T-helper 17 cell (primary cell): Measurements from ENCODE around the gene NDUFA6. TPM values are rescaled to one million over a fixed set of nuclear protein-coding genes. Genes with fewer than 3 reads are reported as not detected.
A peak's percentile ranks its signal among the peaks of the same experiment; 100 is the strongest.

ENCODE experiments used
- ATAC-seq: fragments of 150-1000 bp; cut with Tn5 transposase; 2 replicates; pipeline ENCODE4 v1.10.0; 2021; ENCODE audit warnings: mild to moderate bottlenecking, moderate library complexity
- DNase-seq, 3 donors: peaks; one replicate each; pipeline versions ENCODE4 v3.0.0 to v3.0.0-alpha.2; 2020 to 2021
- H3K9me3 ChIP-seq: one replicate; pipeline ENCODE4 v1.7.0; 2013; ENCODE audit warnings: low read length, mild to moderate bottlenecking; ENCODE audit not compliant: control insufficient read depth, poor library complexity, severe bottlenecking
- H3K27ac Mint-ChIP-seq: one replicate; pipeline ENCODE4 v1.8.0; 2022; ENCODE audit warnings: mild to moderate bottlenecking, moderate library complexity, mixed read lengths
- H3K27me3 Mint-ChIP-seq: one replicate; pipeline ENCODE4 v1.8.0; 2022; ENCODE audit warnings: mixed read lengths
- H3K36me3 Mint-ChIP-seq: one replicate; pipeline ENCODE4 v1.8.0; 2022; ENCODE audit warnings: low read depth, mixed read lengths
- H3K4me1 Mint-ChIP-seq: one replicate; pipeline ENCODE4 v1.8.0; 2022; ENCODE audit warnings: mild to moderate bottlenecking, mixed read lengths
- H3K4me3 Mint-ChIP-seq: one replicate; pipeline ENCODE4 v1.8.0; 2022; ENCODE audit warnings: mild to moderate bottlenecking, moderate library complexity, mixed read lengths
- total RNA-seq, 4 donors: library from RNA in 2 of 4; stranded (reverse) in 2 of 4; gene quantifications; one replicate each; pipeline ENCODE4 v1.2.3 and lab custom pipeline; 2022 to 2026

The NDUFA6 gene
- total RNA-seq, 2 donors from 2014 or later, result 47.6 to 59.1 TPM

DNA sequence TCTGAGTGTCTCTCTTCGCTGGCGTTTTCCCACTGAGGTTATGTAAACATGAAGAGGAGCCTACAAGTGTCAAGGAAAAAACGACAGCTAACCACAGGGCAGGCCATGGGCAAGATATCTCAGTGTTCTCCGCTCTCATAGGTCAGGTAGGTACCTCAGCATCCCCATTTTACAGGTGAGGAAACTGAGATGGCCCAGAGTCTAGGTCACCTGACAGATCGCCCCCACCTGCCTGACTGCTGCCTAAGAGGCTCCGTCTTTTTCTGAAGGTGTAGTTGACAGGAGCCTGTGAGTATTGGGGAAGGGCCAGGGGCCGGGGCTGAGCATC is 847 bp upstream of the NDUFA6 start:
- peaks cover 22% of the 10 kb centered on the region for H3K4me1 Mint-ChIP-seq
- H3K27ac Mint-ChIP-seq, result peak overlapping the region; percentile 95
- peaks cover 4% of the 10 kb centered on the region for H3K36me3 Mint-ChIP-seq
- DNase-seq (no peak), ATAC-seq (no peak)
- no peaks in the 10 kb centered on the region for H3K9me3 ChIP-seq
- H3K27me3 Mint-ChIP-seq, result no peaks in the 10 kb centered on the region
- H3K4me3 Mint-ChIP-seq, result peak overlapping the region; percentile 97

DNA sequence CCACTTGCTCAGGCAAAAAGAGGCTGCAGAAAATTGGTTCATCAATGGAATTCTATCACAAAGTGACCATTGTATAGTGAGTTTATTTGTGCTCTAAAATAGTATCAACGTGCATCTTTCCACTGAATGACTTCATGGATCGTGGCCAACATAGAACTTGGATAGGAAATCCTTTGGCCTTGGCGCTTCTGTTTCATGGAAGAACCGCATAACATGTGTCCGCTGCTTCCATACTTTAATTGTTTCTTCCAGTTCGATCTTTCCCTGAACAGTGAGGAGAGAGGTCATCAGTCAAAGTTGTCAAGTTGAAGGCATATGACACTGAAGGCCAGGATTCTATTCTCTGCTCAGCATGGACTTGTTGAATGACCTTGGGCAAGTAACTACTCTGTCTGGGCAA is 4.5 kb downstream of the NDUFA6 start:
- Mint-ChIP-seq H3K27ac (no peak overlapping the region), H3K36me3 (peaks cover 6% of the 10 kb centered on the region), H3K27me3 (no peaks in the 10 kb centered on the region), H3K4me3 (no peak overlapping the region), H3K4me1 (peaks cover 28% of the 10 kb centered on the region)
- H3K9me3 ChIP-seq, result no peaks in the 10 kb centered on the region
- DNase-seq, result no peak
- no peak for ATAC-seq

DNA sequence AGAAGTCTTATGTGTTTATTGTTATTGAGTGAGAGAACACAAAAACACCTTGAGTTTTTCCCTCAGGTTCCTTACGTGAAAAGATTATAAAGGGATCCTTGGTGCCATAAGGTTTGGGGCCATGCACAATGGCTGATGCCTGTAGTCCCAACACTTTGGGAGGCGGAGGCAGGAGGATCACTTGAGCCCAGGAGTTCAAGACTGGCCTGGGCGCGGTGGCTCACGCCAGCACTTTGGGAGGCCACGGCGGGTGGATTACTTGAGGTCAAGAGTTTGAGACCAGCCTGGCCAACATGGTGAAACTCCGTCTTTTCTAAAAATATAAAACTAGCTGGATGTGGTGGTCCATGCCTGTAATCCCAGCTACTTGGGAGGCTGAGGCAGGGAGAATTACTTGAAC is 5.7 kb downstream of the NDUFA6 start:
- no peak overlapping the region for H3K4me3 Mint-ChIP-seq
- ATAC-seq (no peak), DNase-seq (no peak)
- H3K27me3 Mint-ChIP-seq, result no peaks in the 10 kb centered on the region
- peaks cover 5% of the 10 kb centered on the region for H3K36me3 Mint-ChIP-seq
- peaks cover 26% of the 10 kb centered on the region for H3K4me1 Mint-ChIP-seq
- H3K9me3 ChIP-seq, result no peaks in the 10 kb centered on the region
- peak overlapping the region; percentile 70 for H3K27ac Mint-ChIP-seq

GRCh38 chr22:42083119-42083518 is 7.5 kb downstream of the NDUFA6 start:
- H3K4me3 Mint-ChIP-seq, result peak overlapping the region; percentile 36
- H3K4me1 Mint-ChIP-seq, result peaks cover 20% of the 10 kb centered on the region
- no peaks in the 10 kb centered on the region for H3K9me3 ChIP-seq
- peaks cover 3% of the 10 kb centered on the region for H3K36me3 Mint-ChIP-seq
- no peaks in the 10 kb centered on the region for H3K27me3 Mint-ChIP-seq
- ATAC-seq (no peak), DNase-seq (no peak)
- peak overlapping the region; percentile 70 for H3K27ac Mint-ChIP-seq

GRCh38 chr22:42080287-42080686 is 10.3 kb downstream of the NDUFA6 start:
- ATAC-seq (no peak), DNase-seq (no peak)
- Mint-ChIP-seq H3K27me3 (no peaks in the 10 kb centered on the region), H3K27ac (peak overlapping the region; percentile 97), H3K36me3 (peaks cover 3% of the 10 kb centered on the region), H3K4me1 (peaks cover 18% of the 10 kb centered on the region), H3K4me3 (peak overlapping the region; percentile 96)
- H3K9me3 ChIP-seq, result no peaks in the 10 kb centered on the region

DNA sequence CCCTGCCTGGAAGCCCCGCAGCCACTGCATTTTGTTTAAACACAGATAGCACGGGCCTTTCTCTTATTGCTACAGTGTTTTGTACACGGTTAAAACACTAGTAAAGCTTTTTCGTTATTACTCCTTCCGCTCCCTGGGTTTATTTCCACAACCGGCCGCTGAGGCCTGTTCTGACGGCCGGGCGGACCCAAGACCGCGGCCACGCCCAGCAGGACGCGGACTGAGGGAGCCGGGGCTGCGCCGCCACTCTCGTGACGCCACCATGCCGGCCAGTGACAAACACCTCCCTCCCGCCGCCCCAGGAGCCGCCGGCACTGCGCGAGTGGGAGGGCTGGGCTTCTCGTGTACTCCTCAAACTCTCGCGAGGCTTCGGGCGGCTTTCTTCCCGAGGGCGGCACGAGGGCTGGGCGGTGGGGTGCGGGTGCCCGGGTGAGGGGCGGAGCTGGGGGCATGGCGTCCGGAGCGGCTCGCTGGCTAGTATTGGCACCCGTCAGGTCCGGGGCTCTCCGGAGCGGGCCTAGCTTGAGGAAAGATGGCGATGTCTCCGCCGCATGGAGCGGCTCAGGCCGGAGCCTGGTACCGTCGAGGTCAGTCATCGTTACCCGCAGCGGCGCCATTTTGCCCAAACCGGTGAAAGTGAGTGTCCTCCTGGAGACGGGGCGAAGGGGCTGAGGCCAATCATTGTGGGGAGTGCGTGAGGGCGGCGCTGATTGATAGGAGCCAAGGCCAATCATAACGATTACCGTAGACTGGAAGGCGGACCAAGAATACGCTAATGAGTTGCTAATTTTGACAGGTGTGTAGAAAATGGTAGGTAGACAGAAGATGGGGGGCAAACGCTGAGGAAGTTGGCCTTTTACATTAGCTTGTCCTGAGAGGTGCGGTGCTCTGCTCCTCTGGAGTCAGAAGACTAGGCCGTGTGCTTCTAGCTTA is 11.0 kb downstream of the NDUFA6 start, which contains the start of gene SMDT1:
Gene SMDT1, plus strand, starts transcription at position 382 of the 933 bp plus-strand sequence. Its CDS starts 69 bp downstream, at position 451.
- H3K27ac Mint-ChIP-seq, result peak within 1 kb of the TSS; percentile 97
- peak within 1 kb of the TSS; percentile 96 for H3K4me3 Mint-ChIP-seq

DNA sequence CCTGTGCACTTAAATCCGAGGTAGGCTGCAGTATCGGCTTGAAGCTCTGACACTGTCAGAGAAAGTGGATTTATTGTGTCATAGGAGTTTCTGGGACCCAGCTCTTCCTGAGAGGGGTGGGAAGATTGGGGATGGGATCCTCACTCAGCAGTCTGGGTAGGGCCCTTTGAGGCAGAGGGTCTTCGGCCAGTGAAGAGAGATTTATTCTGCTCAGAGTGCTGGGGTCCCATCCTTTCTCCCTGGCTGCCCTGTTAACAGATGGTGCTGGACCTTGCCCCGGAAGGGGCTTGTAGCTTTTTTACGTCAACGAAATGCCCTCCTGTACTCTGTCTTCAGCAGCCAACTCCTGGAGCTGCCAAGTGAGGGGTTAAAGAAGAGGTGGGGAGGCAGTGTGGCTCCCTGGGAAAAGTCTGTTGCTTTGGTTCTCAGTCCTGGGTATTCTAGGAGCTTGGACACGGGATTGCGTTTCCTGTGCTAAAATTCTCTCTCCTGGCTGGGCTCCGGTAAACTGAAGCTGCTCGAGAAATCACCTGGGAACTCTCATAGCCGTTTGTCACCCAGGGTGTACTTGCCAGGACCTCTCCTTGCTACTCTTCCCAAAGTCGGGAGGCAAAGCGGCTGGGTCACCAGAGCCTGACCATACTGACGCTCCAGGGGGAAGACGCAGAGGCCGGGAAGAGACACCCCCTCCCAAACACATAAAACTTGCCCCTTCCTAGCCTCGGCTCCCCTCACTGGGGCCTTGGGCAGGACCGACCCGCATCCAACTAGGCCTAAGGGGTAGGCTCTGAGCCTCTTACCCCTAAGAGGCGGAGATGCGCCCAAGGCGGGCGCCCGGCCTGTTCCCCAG is 11.9 kb downstream of the NDUFA6 start:
- Mint-ChIP-seq H3K36me3 (peaks cover 3% of the 10 kb centered on the region), H3K4me3 (peak overlapping the region; percentile 96), H3K27ac (peak overlapping the region; percentile 97), H3K4me1 (peaks cover 20% of the 10 kb centered on the region), H3K27me3 (no peaks in the 10 kb centered on the region)
- DNase-seq, result peak in 1 of 3 donors; percentile 25
- no peak for ATAC-seq
- no peaks in the 10 kb centered on the region for H3K9me3 ChIP-seq

More for the DNA sequence above, 11.0 kb downstream of the NDUFA6 start, which contains the start of gene SMDT1:
- peaks cover 22% of the 10 kb centered on the region for H3K4me1 Mint-ChIP-seq
- H3K36me3 Mint-ChIP-seq, result peaks cover 3% of the 10 kb centered on the region
- DNase-seq (peak; percentile 96 to 97 (median 97)), ATAC-seq (peak; percentile 92)
- no peaks in the 10 kb centered on the region for H3K9me3 ChIP-seq
- H3K27me3 Mint-ChIP-seq, result no peaks in the 10 kb centered on the region

GRCh38 chr22:42077486-42078125 is 13.0 kb downstream of the NDUFA6 start:
- DNase-seq (no peak), ATAC-seq (no peak)
- H3K36me3 Mint-ChIP-seq, result peaks cover 3% of the 10 kb centered on the region
- H3K9me3 ChIP-seq, result no peaks in the 10 kb centered on the region
- H3K27me3 Mint-ChIP-seq, result no peaks in the 10 kb centered on the region
- peaks cover 25% of the 10 kb centered on the region for H3K4me1 Mint-ChIP-seq
- peak overlapping the region; percentile 97 for H3K27ac Mint-ChIP-seq
- H3K4me3 Mint-ChIP-seq, result no peak overlapping the region

DNA sequence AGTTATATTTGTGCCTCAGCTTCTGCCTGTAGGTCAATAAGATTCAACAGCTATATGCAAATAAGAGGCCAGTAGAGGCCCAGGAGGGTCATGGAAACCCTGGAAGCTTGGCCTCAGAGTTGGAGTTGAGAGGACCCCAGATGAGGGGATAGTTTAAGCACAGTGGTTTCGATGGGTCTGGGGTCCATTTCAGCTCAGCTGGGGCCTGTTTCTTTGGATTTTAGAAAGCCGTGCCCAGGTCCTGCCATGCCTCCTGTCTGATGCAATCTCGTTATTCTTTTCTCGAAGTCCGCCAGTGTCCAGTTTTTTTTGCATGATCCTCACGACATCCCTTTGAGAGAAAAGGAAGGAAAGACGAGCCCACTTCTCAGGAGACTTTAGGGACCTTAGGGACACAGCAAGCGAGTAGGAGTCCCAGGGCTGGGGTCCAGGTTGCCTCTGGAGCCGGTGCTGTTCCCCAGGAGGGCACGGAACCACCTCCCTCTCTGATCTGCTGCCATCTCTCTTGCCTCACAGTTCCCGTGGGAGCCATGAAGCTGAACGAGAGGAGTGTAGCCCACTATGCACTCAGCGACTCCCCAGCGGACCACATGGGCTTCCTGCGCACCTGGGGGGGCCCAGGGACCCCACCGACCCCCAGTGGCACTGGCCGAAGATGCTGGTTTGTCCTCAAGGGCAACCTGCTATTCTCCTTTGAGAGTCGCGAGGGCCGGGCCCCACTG is 13.6 kb downstream of the NDUFA6 start:
- no peaks in the 10 kb centered on the region for H3K9me3 ChIP-seq
- Mint-ChIP-seq H3K27me3 (no peaks in the 10 kb centered on the region), H3K4me1 (peaks cover 23% of the 10 kb centered on the region), H3K4me3 (no peak overlapping the region), H3K27ac (peak overlapping the region; percentile 84), H3K36me3 (peaks cover 3% of the 10 kb centered on the region)
- DNase-seq (no peak), ATAC-seq (no peak)

DNA sequence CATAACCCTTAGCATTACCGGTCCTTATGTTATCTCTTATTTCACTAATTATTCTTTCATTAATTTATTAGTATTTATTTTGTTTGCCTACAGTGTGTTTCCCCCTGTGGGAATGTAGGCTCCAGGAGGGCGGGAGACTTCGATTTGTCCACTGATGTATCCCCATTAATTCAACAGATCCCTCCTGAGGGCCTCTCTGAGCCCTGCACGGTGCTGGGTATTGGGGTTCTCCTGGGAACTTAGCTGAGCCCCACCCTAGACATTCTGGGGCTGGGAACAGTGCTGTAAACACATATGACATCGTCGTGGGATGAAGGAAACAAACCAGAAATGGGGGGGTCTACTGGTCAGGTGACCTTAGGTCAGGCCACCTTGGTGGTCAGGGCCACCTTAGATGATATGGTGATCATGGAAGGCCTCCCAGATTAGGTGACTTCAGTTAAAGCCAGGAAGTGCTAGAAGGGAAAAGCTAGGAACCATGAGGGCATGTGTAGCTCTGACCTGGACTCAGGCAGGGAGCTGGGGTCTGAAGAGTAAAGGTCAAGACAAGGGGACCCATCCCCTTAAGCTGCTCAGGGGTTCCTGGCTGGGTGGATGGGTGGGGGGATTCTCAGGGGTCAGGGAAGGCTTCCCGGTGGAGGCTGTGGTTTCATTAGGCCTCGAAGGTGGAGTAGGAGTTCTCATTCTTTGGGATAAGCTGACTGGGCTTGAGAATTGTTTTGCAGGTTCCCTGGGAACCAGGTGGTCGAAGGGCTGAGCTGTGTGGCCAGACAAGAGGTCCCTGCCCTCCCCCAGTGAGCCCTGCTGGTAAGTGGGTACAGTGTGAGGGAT is 15.5 kb downstream of the NDUFA6 start:
- H3K27ac Mint-ChIP-seq, result peak overlapping the region; percentile 84
- H3K36me3 Mint-ChIP-seq, result no peaks in the 10 kb centered on the region
- H3K9me3 ChIP-seq, result no peaks in the 10 kb centered on the region
- DNase-seq (no peak), ATAC-seq (no peak)
- no peaks in the 10 kb centered on the region for H3K27me3 Mint-ChIP-seq
- peak overlapping the region; percentile 67 for H3K4me3 Mint-ChIP-seq
- peaks cover 29% of the 10 kb centered on the region for H3K4me1 Mint-ChIP-seq

DNA sequence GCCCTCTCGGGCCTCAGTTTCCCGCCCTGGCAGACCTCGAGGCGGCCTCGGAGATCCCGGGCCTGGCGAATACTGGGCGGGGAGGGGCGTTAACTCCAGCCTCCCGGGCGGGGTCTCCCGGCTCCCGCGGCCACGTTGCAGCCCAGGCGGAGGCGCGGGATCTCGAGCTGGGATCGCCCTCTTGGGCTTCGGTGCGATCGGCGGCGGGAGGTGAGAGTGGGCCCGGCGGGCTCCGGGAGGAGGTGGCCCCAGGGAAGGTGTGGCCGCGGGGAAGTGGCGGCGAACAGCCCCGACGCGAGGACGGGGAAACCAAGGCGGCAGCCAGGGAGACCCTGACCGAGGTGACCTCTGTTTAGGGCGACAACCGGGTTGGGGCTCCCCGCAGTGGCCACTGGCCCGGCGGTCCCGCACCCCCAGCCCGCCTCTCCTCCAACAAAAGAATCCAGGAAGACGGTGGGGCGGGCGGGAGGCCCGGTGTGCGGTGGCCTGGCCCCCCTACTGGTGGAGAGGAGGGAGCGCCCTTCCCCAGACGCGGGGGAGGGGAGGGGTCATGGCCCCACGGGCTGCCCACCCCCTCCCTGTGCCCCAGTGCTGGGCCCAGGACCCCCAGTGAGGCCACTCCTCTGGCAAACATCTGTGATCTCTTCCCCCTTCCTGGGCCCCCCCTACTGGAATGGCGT is 16.3 kb downstream of the NDUFA6 start, which contains the start of gene PHETA2:
Gene PHETA2, plus strand, starts transcription at position 117 of the 680 bp plus-strand sequence. CDS start 3,046 bp downstream, outside the sequence.
- DNase-seq (peak; percentile 39 to 54 (median 53)), ATAC-seq (no peak)
- H3K27me3 Mint-ChIP-seq, result no peaks in the 10 kb centered on the region
- no peaks in the 10 kb centered on the region for H3K36me3 Mint-ChIP-seq
- peak within 1 kb of the TSS; percentile 84 for H3K4me3 Mint-ChIP-seq
- H3K9me3 ChIP-seq, result no peaks in the 10 kb centered on the region
- H3K27ac Mint-ChIP-seq, result peak within 1 kb of the TSS; percentile 86
- peaks cover 29% of the 10 kb centered on the region for H3K4me1 Mint-ChIP-seq
